Aorta (tissue), 5 donors: Measurements from ENCODE around the gene MED29. TPM values are rescaled to one million over a fixed set of nuclear protein-coding genes. Genes with fewer than 3 reads are reported as not detected.

Experiments used
- ATAC-seq: fragments of 200-7000 bp; cut with Tn5 transposase; one replicate; pipeline ENCODE4 v1.9.1; 2022; ENCODE audit warnings: moderate library complexity; ENCODE audit not compliant: low FRiP score
- DNase-seq, 2 donors: peaks; one replicate each; pipeline ENCODE4 v3.0.0-alpha.2; 2020
- H3K27ac ChIP-seq, 2 donors: one replicate each; pipeline ENCODE4 v1.5.1; 2013; ENCODE audit warnings: low read length in 2 of 2, mild to moderate bottlenecking in 2 of 2, moderate library complexity in 2 of 2, control low read depth in 1 of 2, inconsistent platforms in 1 of 2, low read depth in 1 of 2
- H3K27me3 ChIP-seq, 2 donors: one replicate each; pipeline ENCODE4 v1.6.1; 2013; ENCODE audit warnings: control low read depth in 1 of 2, low read length in 1 of 2, mild to moderate bottlenecking in 1 of 2, moderate library complexity in 1 of 2; ENCODE audit not compliant: insufficient read depth in 2 of 2, control insufficient read depth in 1 of 2
- H3K36me3 ChIP-seq, 2 donors: one replicate each; pipeline ENCODE4 v1.6.1; 2013; ENCODE audit warnings: control low read depth in 1 of 2, low read length in 1 of 2, mild to moderate bottlenecking in 1 of 2; ENCODE audit not compliant: insufficient read depth in 2 of 2, control insufficient read depth in 1 of 2
- H3K4me1 ChIP-seq, 2 donors: one replicate each; pipeline ENCODE4 v1.6.1; 2013; ENCODE audit warnings: low read length in 2 of 2, control low read depth in 1 of 2, mild to moderate bottlenecking in 1 of 2, moderate library complexity in 1 of 2; ENCODE audit not compliant: insufficient read depth in 2 of 2, control insufficient read depth in 1 of 2
- H3K4me3 ChIP-seq, 2 donors: one replicate each; pipeline ENCODE4 v1.5.1; 2013; ENCODE audit warnings: low read length in 2 of 2, control low read depth in 1 of 2, mild to moderate bottlenecking in 1 of 2
- H3K9me3 ChIP-seq: one replicate; pipeline ENCODE4 v1.6.1; 2013; ENCODE audit warnings: mild to moderate bottlenecking, low read length; ENCODE audit not compliant: control insufficient read depth
- WGBS, 2 donors: extraction: QIAGEN DNeasy Blood & Tissue Kit; methylation state at CpG; one replicate each; pipeline ENCODE4 v1.1.7; 2013; 5-methylcytosine and 5-hydroxymethylcytosine counted together
- intact Hi-C, 2 donors: fragments of 100-400 bp; cut with DNase I; formaldehyde crosslinking; loops; one replicate each; pipeline versions ENCODE4 v1.14.2 to v1.15.0; 2022
- microRNA-seq, 2 donors: library from miRNA; unstranded; fragments of <30 nt; microRNA quantifications; one replicate each; pipeline ENCODE4 v1.2.0, GENCODE V29; 2020
- polyA plus RNA-seq, 2 donors: library from polyadenylated mRNA; stranded (reverse); fragments of 200-250 nt; gene quantifications; one replicate each; pipeline ENCODE4 v1.2.3, GENCODE V29; 2013
- total RNA-seq, 2 donors: library from RNA; stranded (reverse); fragmentation: NEBNext Ultra II Directional; extraction: Animal tissue kit (Norgen Biotek cat#: 25700); gene quantifications; one replicate each; pipeline ENCODE4 v1.2.1, GENCODE V29; 2021
- donor health status: healthy with polysubstance abuse.
- donor health status: Bipolar disorder and iron deficiency.
- donor health status: DM: no; HTN: no; CAD: no.
- donor health status: DM: no; HTN: no; CAD: no.
- donor health status: DM: yes; HTN: yes; CAD: no.

Gene MED29
- total and polyA plus RNA-seq, 4 donors = 26.0 to 35.1 (median 29.3) TPM

DNA sequence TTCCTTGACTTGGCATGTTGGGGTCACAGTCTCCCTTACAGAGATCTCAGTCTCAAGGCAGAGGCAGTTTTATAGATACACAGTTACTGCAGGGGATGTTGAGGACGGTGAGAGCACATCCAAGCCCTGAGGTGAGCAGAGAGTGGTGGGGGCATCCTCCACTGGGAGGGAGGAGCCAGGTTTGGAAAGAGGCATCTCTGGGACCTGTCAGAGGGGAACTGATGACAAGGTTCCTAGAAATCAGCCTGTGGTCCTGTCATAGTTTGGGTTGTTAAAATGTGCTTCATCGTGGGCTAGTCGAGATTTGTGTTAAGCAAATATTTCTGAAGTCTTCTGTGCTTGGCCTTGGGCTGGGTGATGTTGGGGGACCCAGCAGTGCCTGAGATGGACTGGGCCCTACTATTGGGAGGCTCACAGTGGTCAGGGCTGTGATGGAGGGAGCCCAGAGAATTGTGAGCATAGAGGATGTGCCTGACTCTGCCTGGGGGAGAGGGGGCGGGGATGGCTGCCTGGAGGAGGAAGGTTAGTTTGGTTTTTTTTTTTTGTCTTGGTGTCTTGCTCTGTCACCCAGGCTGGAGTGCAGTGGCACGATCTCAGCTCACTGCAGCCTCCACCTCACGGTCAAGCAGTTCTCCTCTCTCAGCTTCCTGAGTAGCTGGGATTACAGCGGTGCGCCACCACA lies 58.1 kb downstream of the MED29 start:
- Histone ChIP-seq H3K36me3 (no peaks in the 10 kb centered on the region), H3K9me3 (no peaks in the 10 kb centered on the region), H3K4me3 (no peak overlapping the region), H3K4me1 (peaks cover 0 to 2% of the 10 kb centered on the region in 2 donors), H3K27ac (no peak overlapping the region), H3K27me3 (no peaks in the 10 kb centered on the region)
- no peak for ATAC-seq
- no peak for DNase-seq
- intact Hi-C loops = loop anchor here in 1 of 2 donors (10.0 kb wide), 1 partner anchor 86 kb away; the partner anchor contains the start of gene EID2B
- 71 to 74% methylated on average over 8 of the region's 8 CpGs for WGBS, 2 donors

Small RNAs within 50 kb of the gene (microRNA-seq; reads per million reads assigned to microRNA genes)
- 0 to 0.99 reads per million in 2 donors for gene MIR4530

Other genes starting within 250 kb of the MED29 start
- gene NCCRP1, start 194.4 kb upstream of the MED29 start, total RNA-seq = not detected
- under 1 TPM in 1 of 2 donors, not detected in 1; 0.38 TPM for gene NCCRP1, start 194.4 kb upstream of the MED29 start, polyA plus RNA-seq
- gene SYCN, start 187.1 kb upstream of the MED29 start, total RNA-seq = not detected
- 1 to 10 TPM in 1 of 2 donors, not detected in 1; 1.6 TPM for gene SYCN, start 187.1 kb upstream of the MED29 start, polyA plus RNA-seq
- gene IFNL3, start 146.4 kb upstream of the MED29 start, total RNA-seq = not detected
- not detected for gene IFNL3, start 146.4 kb upstream of the MED29 start, polyA plus RNA-seq
- not detected for gene IFNL4, start 142.5 kb upstream of the MED29 start, total RNA-seq
- gene IFNL4, start 142.5 kb upstream of the MED29 start, polyA plus RNA-seq = not detected
- gene IFNL2, start 123.0 kb upstream of the MED29 start, total RNA-seq = not detected
- not detected for gene IFNL2, start 123.0 kb upstream of the MED29 start, polyA plus RNA-seq
- gene IFNL1, start 95.0 kb upstream of the MED29 start, total RNA-seq = not detected
- gene IFNL1, start 95.0 kb upstream of the MED29 start, polyA plus RNA-seq = not detected
- 1 to 10 TPM in 1 of 2 donors, under 1 TPM in 1; 0.45 to 1.8 TPM for gene LRFN1, start 70.5 kb upstream of the MED29 start, total RNA-seq
- gene LRFN1, start 70.5 kb upstream of the MED29 start, polyA plus RNA-seq = not detected
- 10 to 100 TPM; 53.7 to 60.8 TPM for gene GMFG, start 55.3 kb upstream of the MED29 start, total RNA-seq
- gene GMFG, start 55.3 kb upstream of the MED29 start, polyA plus RNA-seq = 10 to 100 TPM in 1 of 2 donors, 1 to 10 TPM in 1; 8.3 to 50.3 TPM
- 100 to 1,000 TPM; 101 to 120 TPM for gene SAMD4B, start 49.0 kb upstream of the MED29 start, total RNA-seq
- 100 to 1,000 TPM in 1 of 2 donors, 10 to 100 TPM in 1; 33.6 to 109 TPM for gene SAMD4B, start 49.0 kb upstream of the MED29 start, polyA plus RNA-seq
- 10 to 100 TPM; 33.9 to 34.5 TPM for gene PAF1, start 272 bp upstream of the MED29 start, total RNA-seq
- gene PAF1, start 272 bp upstream of the MED29 start, polyA plus RNA-seq = 10 to 100 TPM; 27.7 to 43.8 TPM
- 100 to 1,000 TPM; 205 to 955 TPM for gene ZFP36, start 15.5 kb downstream of the MED29 start, total RNA-seq
- gene ZFP36, start 15.5 kb downstream of the MED29 start, polyA plus RNA-seq = 100 to 1,000 TPM; 124 to 360 TPM
- 10 to 100 TPM; 86.4 to 98.1 TPM for gene PLEKHG2, start 21.3 kb downstream of the MED29 start, total RNA-seq
- 10 to 100 TPM; 15.3 to 74.4 TPM for gene PLEKHG2, start 21.3 kb downstream of the MED29 start, polyA plus RNA-seq
- gene RPS16, start 44.6 kb downstream of the MED29 start, total RNA-seq = 1,000 to 10,000 TPM; 1,268 to 1,273 TPM
- gene RPS16, start 44.6 kb downstream of the MED29 start, polyA plus RNA-seq = 1,000 to 10,000 TPM; 3,270 to 4,459 TPM
- 100 to 1,000 TPM in 1 of 2 donors, 10 to 100 TPM in 1; 90.1 to 103 TPM for gene SUPT5H, start 54.2 kb downstream of the MED29 start, total RNA-seq
- gene SUPT5H, start 54.2 kb downstream of the MED29 start, polyA plus RNA-seq = 100 to 1,000 TPM in 1 of 2 donors, 10 to 100 TPM in 1; 56.1 to 170 TPM
- 10 to 100 TPM; 31.1 to 39.5 TPM for gene TIMM50, start 89.5 kb downstream of the MED29 start, total RNA-seq
- gene TIMM50, start 89.5 kb downstream of the MED29 start, polyA plus RNA-seq = 10 to 100 TPM; 20.0 to 61.8 TPM
- gene DLL3, start 107.6 kb downstream of the MED29 start, total RNA-seq = not detected
- gene DLL3, start 107.6 kb downstream of the MED29 start, polyA plus RNA-seq = not detected
- not detected for gene SELENOV, start 123.8 kb downstream of the MED29 start, total RNA-seq
- not detected for gene SELENOV, start 123.8 kb downstream of the MED29 start, polyA plus RNA-seq
- gene EID2B, start 141.5 kb downstream of the MED29 start, total RNA-seq = 1 to 10 TPM; 3.2 to 3.3 TPM
- 1 to 10 TPM in 1 of 2 donors, under 1 TPM in 1; 0.75 to 6.0 TPM for gene EID2B, start 141.5 kb downstream of the MED29 start, polyA plus RNA-seq
- gene EID2, start 148.8 kb downstream of the MED29 start, total RNA-seq = 10 to 100 TPM in 1 of 2 donors, 1 to 10 TPM in 1; 9.7 to 13.0 TPM
- 10 to 100 TPM in 1 of 2 donors, 1 to 10 TPM in 1; 8.0 to 12.6 TPM for gene EID2, start 148.8 kb downstream of the MED29 start, polyA plus RNA-seq
- not detected for gene LGALS13, start 211.1 kb downstream of the MED29 start, total RNA-seq
- gene LGALS13, start 211.1 kb downstream of the MED29 start, polyA plus RNA-seq = not detected